ENCODE data around the gene ZFP36. TPM values are rescaled to one million over a fixed set of nuclear protein-coding genes. Genes with fewer than 3 reads are reported as not detected.
A peak's percentile ranks its signal among the peaks of the same experiment; 100 is the strongest.

Gene ZFP36
- total RNA-seq, 1 donor from 2014 or later: 3.1 TPM

- Histone ChIP-seq H3K27me3 (ENCODE audit: control insufficient read depth in 3 of 3, insufficient read depth in 3 of 3, low read length in 3 of 3) (no peaks in the 10 kb centered on the region), H3K27ac (ENCODE audit: low read depth, low read length) (no peak overlapping the region), H3K4me3 (ENCODE audit: low read length in 3 of 3) (no peak overlapping the region), H3K36me3 (ENCODE audit: control insufficient read depth in 3 of 3, insufficient read depth in 3 of 3, low read length in 3 of 3) (peaks cover 6 to 11% (median 8%) of the 10 kb centered on the region in 3 donors), H3K4me1 (ENCODE audit: control insufficient read depth in 3 of 3, insufficient read depth in 3 of 3, low read length in 3 of 3) (peaks cover 3 to 24% (median 20%) of the 10 kb centered on the region in 3 donors), H3K9ac (ENCODE audit: low read depth in 1 of 3, low read length in 3 of 3) (no peak overlapping the region), H3K9me3 (ENCODE audit: control insufficient read depth in 3 of 3, low read length in 3 of 3) (no peaks in the 10 kb centered on the region)
Observed at GRCh38 chr19:39419003-39419402, 12.4 kb downstream of the ZFP36 start.

DNA sequence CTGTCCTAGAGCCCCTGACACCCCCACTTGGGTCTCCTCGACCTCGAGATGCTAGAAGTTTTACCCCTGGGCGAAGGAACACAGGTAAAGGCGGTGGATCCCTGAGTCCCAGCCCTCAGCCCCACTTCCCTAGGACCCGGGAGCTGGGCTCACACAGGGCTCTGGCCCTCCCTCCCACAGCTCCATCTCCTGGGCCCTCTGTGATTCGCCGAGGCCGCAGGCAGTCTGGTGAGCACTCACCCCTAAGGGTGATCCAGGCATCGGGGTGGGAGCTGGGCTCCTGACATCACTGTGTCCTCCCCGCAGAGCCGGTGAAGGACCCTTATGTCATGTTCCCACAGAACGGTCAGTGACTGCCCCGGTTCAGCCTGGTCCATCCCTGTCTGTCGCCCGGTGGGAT is 14.1 kb downstream of the ZFP36 start:
- Histone ChIP-seq H3K9ac (ENCODE audit: low read depth in 1 of 3, low read length in 3 of 3) (no peak overlapping the region), H3K27me3 (ENCODE audit: control insufficient read depth in 3 of 3, insufficient read depth in 3 of 3, low read length in 3 of 3) (no peaks in the 10 kb centered on the region), H3K9me3 (ENCODE audit: control insufficient read depth in 3 of 3, low read length in 3 of 3) (no peaks in the 10 kb centered on the region), H3K27ac (ENCODE audit: low read depth, low read length) (no peak overlapping the region), H3K4me3 (ENCODE audit: low read length in 3 of 3) (no peak overlapping the region), H3K4me1 (ENCODE audit: control insufficient read depth in 3 of 3, insufficient read depth in 3 of 3, low read length in 3 of 3) (peaks cover 0 to 7% (median 4%) of the 10 kb centered on the region in 3 donors), H3K36me3 (ENCODE audit: control insufficient read depth in 3 of 3, insufficient read depth in 3 of 3, low read length in 3 of 3) (peaks cover 6 to 13% (median 8%) of the 10 kb centered on the region in 3 donors)

DNA sequence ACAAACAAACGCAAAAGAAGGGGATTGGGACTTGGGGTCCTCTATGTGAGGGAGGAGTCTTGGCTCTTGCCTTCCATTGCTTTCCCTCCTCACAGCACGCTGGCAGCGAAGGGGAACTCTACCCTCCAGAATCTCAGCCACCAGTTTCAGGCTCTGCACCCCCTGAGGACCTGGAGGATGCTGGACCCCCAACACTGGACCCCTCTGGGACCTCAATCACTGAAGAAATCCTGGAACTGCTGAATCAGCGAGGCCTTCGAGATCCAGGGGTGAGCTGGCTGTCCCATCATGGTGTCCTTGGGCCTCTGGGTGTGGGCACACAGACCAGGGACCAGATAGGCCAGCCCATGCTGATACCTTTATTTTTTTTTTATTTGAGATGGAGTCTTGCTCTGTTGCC is 15.4 kb downstream of the ZFP36 start:
- H3K27me3 ChIP-seq (ENCODE audit: control insufficient read depth in 3 of 3, insufficient read depth in 3 of 3, low read length in 3 of 3): no peaks in the 10 kb centered on the region
- H3K4me3 ChIP-seq (ENCODE audit: low read length in 3 of 3): no peak overlapping the region
- peaks cover 6 to 13% (median 8%) of the 10 kb centered on the region in 3 donors for H3K36me3 ChIP-seq (ENCODE audit: control insufficient read depth in 3 of 3, insufficient read depth in 3 of 3, low read length in 3 of 3)
- no peaks in the 10 kb centered on the region for H3K4me1 ChIP-seq (ENCODE audit: control insufficient read depth in 3 of 3, insufficient read depth in 3 of 3, low read length in 3 of 3)
- no peak overlapping the region for H3K9ac ChIP-seq (ENCODE audit: low read depth in 1 of 3, low read length in 3 of 3)
- no peaks in the 10 kb centered on the region for H3K9me3 ChIP-seq (ENCODE audit: control insufficient read depth in 3 of 3, low read length in 3 of 3)
- H3K27ac ChIP-seq (ENCODE audit: low read depth, low read length): no peak overlapping the region

DNA sequence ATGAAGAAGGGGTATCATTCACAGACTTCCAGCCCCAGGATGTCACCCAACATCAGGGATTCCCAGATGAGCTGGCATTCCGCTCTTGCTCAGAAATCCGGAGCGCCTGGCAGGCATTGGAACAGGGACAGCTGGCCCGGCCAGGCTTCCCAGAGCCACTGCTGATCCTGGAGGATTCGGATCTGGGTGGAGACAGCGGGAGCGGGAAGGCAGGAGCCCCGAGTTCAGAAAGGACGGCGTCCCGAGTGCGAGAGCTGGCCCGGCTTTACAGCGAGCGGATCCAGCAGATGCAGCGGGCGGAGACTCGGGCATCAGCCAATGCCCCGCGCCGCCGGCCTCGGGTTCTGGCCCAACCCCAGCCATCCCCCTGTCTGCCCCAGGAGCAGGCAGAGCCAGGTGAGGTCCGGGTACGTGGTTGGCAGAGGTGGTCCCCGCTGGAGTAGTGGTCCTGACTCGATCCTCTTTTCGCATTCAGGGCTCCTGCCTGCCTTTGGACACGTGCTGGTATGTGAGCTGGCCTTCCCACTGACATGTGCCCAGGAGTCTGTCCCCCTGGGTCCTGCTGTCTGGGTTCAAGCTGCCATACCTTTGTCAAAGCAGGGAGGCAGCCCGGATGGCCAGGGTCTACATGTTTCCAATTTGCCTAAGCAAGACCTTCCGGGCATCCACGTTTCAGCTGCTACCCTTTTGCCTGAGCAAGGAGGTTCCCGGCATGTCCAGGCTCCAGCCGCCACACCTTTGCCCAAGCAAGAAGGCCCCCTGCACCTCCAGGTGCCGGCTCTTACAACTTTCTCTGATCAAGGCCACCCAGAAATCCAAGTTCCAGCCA is 16.8 kb downstream of the ZFP36 start:
- Histone ChIP-seq H3K9ac (ENCODE audit: low read depth in 1 of 3, low read length in 3 of 3) (no peak overlapping the region), H3K4me1 (ENCODE audit: control insufficient read depth in 3 of 3, insufficient read depth in 3 of 3, low read length in 3 of 3) (peaks cover 0 to 10% (median 3%) of the 10 kb centered on the region in 3 donors), H3K27me3 (ENCODE audit: control insufficient read depth in 3 of 3, insufficient read depth in 3 of 3, low read length in 3 of 3) (no peaks in the 10 kb centered on the region), H3K4me3 (ENCODE audit: low read length in 3 of 3) (no peak overlapping the region), H3K36me3 (ENCODE audit: control insufficient read depth in 3 of 3, insufficient read depth in 3 of 3, low read length in 3 of 3) (peaks cover 6 to 13% (median 7%) of the 10 kb centered on the region in 3 donors), H3K27ac (ENCODE audit: low read depth, low read length) (no peak overlapping the region), H3K9me3 (ENCODE audit: control insufficient read depth in 3 of 3, low read length in 3 of 3) (no peaks in the 10 kb centered on the region)

GRCh38 chr19:39424934-39425333 is 18.3 kb downstream of the ZFP36 start:
- Histone ChIP-seq H3K9me3 (ENCODE audit: control insufficient read depth in 3 of 3, low read length in 3 of 3) (no peaks in the 10 kb centered on the region), H3K27me3 (ENCODE audit: control insufficient read depth in 3 of 3, insufficient read depth in 3 of 3, low read length in 3 of 3) (no peaks in the 10 kb centered on the region), H3K4me1 (ENCODE audit: control insufficient read depth in 3 of 3, insufficient read depth in 3 of 3, low read length in 3 of 3) (peaks cover 5 to 17% (median 10%) of the 10 kb centered on the region in 3 donors), H3K36me3 (ENCODE audit: control insufficient read depth in 3 of 3, insufficient read depth in 3 of 3, low read length in 3 of 3) (peaks cover 0 to 11% (median 0%) of the 10 kb centered on the region in 3 donors), H3K4me3 (ENCODE audit: low read length in 3 of 3) (no peak overlapping the region), H3K27ac (ENCODE audit: low read depth, low read length) (no peak overlapping the region), H3K9ac (ENCODE audit: low read depth in 1 of 3, low read length in 3 of 3) (no peak overlapping the region)

GRCh38 chr19:39425744-39426143 is 19.1 kb downstream of the ZFP36 start:
- Histone ChIP-seq H3K9ac (ENCODE audit: low read depth in 1 of 3, low read length in 3 of 3) (no peak overlapping the region), H3K27me3 (ENCODE audit: control insufficient read depth in 3 of 3, insufficient read depth in 3 of 3, low read length in 3 of 3) (no peaks in the 10 kb centered on the region), H3K4me3 (ENCODE audit: low read length in 3 of 3) (no peak overlapping the region), H3K9me3 (ENCODE audit: control insufficient read depth in 3 of 3, low read length in 3 of 3) (no peaks in the 10 kb centered on the region), H3K36me3 (ENCODE audit: control insufficient read depth in 3 of 3, insufficient read depth in 3 of 3, low read length in 3 of 3) (peaks cover 0 to 8% (median under 1%) of the 10 kb centered on the region in 3 donors), H3K27ac (ENCODE audit: low read depth, low read length) (no peak overlapping the region), H3K4me1 (ENCODE audit: control insufficient read depth in 3 of 3, insufficient read depth in 3 of 3, low read length in 3 of 3) (peaks cover 5 to 18% (median 10%) of the 10 kb centered on the region in 3 donors)

DNA sequence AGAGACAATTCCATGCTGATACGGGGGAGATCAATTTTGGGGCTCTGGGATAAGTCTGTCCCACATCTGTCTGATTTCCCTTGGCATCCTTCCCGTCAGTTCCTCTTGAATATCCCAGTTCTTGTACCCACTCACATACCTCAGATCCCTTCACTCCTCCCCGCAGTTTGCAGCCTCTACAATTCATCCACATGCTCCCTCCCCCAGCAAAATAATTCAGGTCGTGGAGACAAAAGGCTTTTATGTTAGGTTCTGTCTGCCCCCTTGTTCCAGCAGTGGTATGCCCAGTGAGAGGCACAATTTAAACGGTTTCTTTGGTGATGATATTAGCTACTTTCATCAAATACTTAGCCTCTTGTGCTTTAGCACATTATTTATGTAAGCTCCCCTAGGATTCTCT is 19.5 kb downstream of the ZFP36 start:
- Histone ChIP-seq H3K36me3 (ENCODE audit: control insufficient read depth in 3 of 3, insufficient read depth in 3 of 3, low read length in 3 of 3) (peaks cover 2 to 5% (median 4%) of the 10 kb centered on the region in 3 donors), H3K4me1 (ENCODE audit: control insufficient read depth in 3 of 3, insufficient read depth in 3 of 3, low read length in 3 of 3) (peaks cover 5 to 22% (median 10%) of the 10 kb centered on the region in 3 donors), H3K27me3 (ENCODE audit: control insufficient read depth in 3 of 3, insufficient read depth in 3 of 3, low read length in 3 of 3) (no peaks in the 10 kb centered on the region), H3K4me3 (ENCODE audit: low read length in 3 of 3) (no peak overlapping the region), H3K9me3 (ENCODE audit: control insufficient read depth in 3 of 3, low read length in 3 of 3) (no peaks in the 10 kb centered on the region), H3K9ac (ENCODE audit: low read depth in 1 of 3, low read length in 3 of 3) (no peak overlapping the region), H3K27ac (ENCODE audit: low read depth, low read length) (no peak overlapping the region)

- no peaks in the 10 kb centered on the region for H3K9me3 ChIP-seq (ENCODE audit: control insufficient read depth in 3 of 3, low read length in 3 of 3)
- peak overlapping the region; percentile 28 for H3K27ac ChIP-seq (ENCODE audit: low read depth, low read length)
- no peak overlapping the region for H3K4me3 ChIP-seq (ENCODE audit: low read length in 3 of 3)
- H3K9ac ChIP-seq (ENCODE audit: low read depth in 1 of 3, low read length in 3 of 3): no peak overlapping the region
- H3K27me3 ChIP-seq (ENCODE audit: control insufficient read depth in 3 of 3, insufficient read depth in 3 of 3, low read length in 3 of 3): no peaks in the 10 kb centered on the region
- peaks cover 5 to 22% (median 10%) of the 10 kb centered on the region in 3 donors for H3K4me1 ChIP-seq (ENCODE audit: control insufficient read depth in 3 of 3, insufficient read depth in 3 of 3, low read length in 3 of 3)
- peaks cover 7 to 10% (median 9%) of the 10 kb centered on the region in 3 donors for H3K36me3 ChIP-seq (ENCODE audit: control insufficient read depth in 3 of 3, insufficient read depth in 3 of 3, low read length in 3 of 3)
Observed at GRCh38 chr19:39427707-39428106, 21.1 kb downstream of the ZFP36 start.

DNA sequence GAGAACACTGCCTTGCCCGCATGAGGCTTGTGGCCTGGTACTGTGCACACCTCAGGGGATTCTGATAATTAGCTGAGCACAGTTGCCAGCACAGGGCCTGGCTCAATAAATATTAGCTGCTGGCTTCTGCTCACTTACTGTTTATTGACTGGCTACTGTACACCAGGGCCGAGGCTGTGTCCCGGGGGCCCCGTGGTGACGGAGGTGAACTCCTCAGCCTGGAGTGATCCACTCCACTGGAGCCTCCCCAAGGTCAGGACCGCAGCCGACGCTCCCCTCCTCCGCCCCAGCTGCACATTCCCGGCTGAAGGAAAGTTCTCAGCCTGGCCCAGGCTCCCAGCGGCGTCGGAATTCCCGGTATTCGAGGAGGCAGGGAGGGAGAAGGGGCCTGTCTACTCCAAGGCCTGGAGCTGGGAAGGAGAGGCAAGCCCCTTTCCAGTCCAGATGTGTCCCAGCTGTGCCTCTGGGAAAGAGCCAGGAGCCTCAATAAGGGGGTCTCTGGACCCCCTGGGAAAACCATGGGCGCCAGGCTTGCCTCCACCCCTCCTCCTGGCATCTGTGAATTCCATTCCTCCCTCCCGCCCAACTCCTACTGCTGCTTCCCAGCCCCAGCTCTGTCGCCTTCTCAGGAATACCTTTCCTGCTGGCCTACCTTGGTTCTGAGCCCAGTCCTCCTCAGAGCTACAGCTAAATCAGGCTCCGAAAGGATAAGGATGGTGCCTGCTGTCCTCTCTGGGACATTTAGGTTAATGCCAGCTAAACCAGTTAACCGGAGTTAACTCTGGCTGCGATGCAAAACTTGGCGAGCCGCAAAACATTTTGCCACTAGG is 21.9 kb downstream of the ZFP36 start:
- H3K27me3 ChIP-seq (ENCODE audit: control insufficient read depth in 3 of 3, insufficient read depth in 3 of 3, low read length in 3 of 3): no peaks in the 10 kb centered on the region
- H3K9ac ChIP-seq (ENCODE audit: low read depth in 1 of 3, low read length in 3 of 3): peak overlapping the region; percentile 36 to 71 (median 36)
- peak overlapping the region; percentile 70 for H3K27ac ChIP-seq (ENCODE audit: low read depth, low read length)
- peaks cover 14 to 18% (median 16%) of the 10 kb centered on the region in 3 donors for H3K36me3 ChIP-seq (ENCODE audit: control insufficient read depth in 3 of 3, insufficient read depth in 3 of 3, low read length in 3 of 3)
- peak overlapping the region in 1 of 3 donors; percentile 22 for H3K4me3 ChIP-seq (ENCODE audit: low read length in 3 of 3)
- H3K4me1 ChIP-seq (ENCODE audit: control insufficient read depth in 3 of 3, insufficient read depth in 3 of 3, low read length in 3 of 3): peaks cover 5 to 25% (median 11%) of the 10 kb centered on the region in 3 donors
- H3K9me3 ChIP-seq (ENCODE audit: control insufficient read depth in 3 of 3, low read length in 3 of 3): no peaks in the 10 kb centered on the region
